Fibroblast of skin of left biceps (primary cell): Measurements from ENCODE around the gene KIF9.
A peak's percentile ranks its signal among the peaks of the same experiment; 100 is the strongest.
"Not testable (repeated sequence)": the region's sequence is repeated elsewhere in the genome, so short reads cannot be mapped to it uniquely, and the experiment has no call there.

ENCODE experiments used
- DNase-seq, 2 experiments: peaks; one replicate each; pipeline ENCODE4 v3.0.0-alpha.2; 2013; ENCODE audit warnings: low read depth in 2 of 2

Gene KIF9

GRCh38 chr3:47250309-47251060 lies 32.1 kb downstream of the KIF9 start:
- no peak for DNase-seq

GRCh38 chr3:47247131-47248064 lies 35.2 kb downstream of the KIF9 start:
- no peak for DNase-seq

DNA sequence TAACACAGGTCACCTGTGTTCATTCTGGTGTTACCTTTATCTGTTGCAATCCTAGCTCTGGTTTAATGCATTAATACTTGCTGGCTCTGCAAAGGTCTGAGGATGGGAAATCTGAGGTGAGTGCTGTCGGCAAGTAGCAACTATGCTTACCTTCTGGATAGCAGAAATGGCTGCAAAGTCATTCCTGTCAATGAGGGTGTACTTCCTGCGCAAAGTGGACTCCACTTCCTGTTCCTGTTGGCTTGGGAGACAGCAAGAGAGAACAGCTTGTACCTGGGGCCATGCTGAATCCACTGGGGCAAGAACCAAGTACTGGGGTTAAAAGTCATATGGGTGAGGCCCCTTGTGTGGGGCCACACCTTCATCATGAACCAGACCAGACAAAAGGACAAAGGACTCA lies 37.3 kb downstream of the KIF9 start:
- DNase-seq, result no peak

GRCh38 chr3:47244531-47245100 lies 38.0 kb downstream of the KIF9 start:
- no peak for DNase-seq

GRCh38 chr3:47243419-47244147 lies 39.0 kb downstream of the KIF9 start:
- DNase-seq, result no peak

DNA sequence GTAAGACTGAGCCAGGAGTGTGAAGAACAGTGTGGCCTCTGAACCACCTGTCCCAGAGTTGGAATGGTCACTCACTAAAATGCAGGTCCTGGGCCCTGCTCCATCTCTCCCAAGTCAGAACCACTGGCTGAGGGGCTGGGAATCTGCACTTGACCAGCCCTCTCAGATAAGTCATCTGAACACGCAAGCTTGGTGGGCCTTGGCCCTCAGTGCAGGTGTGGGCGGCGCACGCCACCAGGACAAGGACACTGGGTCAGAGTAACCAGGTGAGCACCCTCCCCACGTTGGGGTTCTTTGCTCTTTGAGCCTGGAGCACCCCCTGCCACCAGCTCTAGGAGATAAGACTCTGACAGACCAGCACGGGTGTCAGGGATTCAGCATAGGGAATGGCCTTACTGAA lies 42.7 kb downstream of the KIF9 start:
- no peak for DNase-seq

DNA sequence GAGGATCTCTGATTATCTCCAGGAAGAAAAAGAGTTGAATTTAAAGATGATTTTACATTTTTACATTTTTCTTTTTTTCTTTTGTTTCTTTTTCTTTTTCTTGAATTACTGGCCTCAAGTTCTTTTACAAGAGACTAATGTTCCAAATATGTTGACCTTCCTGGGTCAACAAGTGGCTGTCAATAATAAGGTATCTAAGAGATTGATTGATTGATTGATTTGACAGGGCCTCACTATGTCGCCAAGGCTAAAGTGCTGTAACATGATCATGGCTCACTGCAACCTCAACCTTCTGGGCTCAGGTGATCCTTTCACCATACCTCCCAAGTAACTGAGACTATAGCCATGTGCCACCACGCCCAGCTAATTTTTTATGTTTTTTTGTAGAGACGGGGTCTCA lies 44.6 kb downstream of the KIF9 start:
- DNase-seq, result no peak

DNA sequence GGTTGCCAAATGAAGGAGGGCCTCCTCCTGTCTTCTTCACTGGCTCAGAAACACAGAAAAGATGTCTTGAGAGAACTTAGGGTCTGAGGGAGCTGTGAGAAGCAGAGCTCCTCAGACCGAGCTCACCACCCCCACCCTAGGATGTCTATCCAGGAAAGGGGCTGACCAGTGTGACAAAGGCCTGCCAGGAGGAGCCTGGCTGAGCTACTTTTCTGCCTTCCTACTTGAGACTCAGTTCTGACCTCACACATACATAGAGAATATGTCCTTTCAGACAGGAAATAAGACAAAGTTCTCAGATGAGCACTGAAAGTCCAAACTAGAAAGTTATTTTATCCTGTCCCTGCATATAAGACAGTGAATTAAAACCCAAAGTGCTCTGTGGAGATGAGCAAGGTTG lies 54.5 kb downstream of the KIF9 start:
- DNase-seq, result no peak

DNA sequence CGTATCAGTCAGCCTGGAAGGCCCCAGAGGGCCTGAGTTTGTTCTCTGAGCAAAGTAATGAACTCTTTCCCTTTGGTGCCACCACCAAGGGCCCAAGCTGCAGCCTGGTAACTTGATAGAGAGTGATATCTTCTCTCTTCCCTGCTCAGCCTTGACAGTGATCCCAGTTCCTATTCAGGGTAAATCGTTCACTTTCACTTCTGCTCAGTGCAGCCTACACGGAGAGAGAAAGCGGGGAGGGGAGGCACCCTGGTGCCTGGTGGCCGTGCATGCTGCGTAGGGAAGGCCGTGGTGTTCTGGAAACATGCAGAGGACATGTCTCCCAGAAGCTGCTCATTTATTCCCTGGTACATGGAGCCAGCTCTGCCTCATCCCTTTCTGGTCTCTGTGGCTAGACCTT lies 54.9 kb downstream of the KIF9 start:
- DNase-seq, result no peak

DNA sequence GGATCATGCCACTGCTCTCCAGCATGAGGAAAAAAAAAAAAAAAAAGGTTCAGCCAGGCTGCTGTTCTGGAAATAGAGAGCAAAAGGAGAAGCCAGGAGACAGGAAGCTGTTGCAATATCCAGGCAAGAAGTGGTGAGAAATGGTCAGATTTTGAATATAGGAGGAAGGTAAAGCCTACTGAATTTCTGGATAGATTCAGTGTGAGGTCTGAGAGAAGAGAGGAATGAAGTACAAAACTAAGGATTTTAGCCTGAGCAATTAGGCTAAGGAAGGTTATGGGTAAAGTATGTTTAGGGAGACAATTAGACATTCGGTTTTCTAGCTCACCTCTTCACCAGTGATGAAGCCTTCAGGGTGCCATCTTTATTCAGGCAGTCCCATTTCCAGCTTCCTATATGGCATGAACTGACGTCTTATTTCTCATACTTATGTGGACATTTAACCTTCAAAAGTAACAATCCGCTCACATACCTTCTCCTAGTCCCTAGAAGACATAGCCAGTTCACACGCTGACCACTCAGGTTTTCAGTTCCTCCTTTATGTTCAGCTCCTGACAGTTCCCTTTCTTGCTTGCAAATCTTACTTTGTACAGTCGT lies 57.2 kb downstream of the KIF9 start:
- peak; percentile 42 to 44 for DNase-seq

GRCh38 chr3:47223755-47224154 lies 58.8 kb downstream of the KIF9 start:
- no peak for DNase-seq

GRCh38 chr3:47221798-47222197 lies 60.8 kb downstream of the KIF9 start:
- no peak for DNase-seq

DNA sequence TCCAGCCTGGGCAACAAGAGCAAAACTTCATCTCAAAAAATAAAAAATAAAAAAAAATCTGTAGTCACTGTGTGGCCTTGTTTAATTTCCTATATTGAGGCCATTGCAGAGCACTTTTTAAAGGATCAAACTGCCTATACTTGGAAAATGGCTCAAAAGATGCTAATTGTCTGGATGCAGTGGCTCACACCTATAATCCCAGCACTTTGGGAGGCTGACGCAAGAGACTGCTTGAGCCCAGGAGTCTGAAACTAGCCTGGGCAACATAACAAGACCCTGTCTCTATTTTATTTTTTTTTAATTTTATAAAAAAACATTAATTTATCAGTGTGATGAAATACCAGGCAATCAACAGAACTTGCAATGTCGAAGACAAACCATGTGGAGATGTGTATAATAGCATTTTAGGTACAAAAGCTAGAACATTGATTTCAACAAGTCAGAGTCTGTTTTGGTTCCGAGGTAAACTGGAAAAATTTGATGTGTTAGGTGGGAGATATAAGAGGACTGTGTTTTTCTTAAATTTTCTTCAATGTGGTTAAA lies 71.7 kb downstream of the KIF9 start:
- no peak for DNase-seq

DNA sequence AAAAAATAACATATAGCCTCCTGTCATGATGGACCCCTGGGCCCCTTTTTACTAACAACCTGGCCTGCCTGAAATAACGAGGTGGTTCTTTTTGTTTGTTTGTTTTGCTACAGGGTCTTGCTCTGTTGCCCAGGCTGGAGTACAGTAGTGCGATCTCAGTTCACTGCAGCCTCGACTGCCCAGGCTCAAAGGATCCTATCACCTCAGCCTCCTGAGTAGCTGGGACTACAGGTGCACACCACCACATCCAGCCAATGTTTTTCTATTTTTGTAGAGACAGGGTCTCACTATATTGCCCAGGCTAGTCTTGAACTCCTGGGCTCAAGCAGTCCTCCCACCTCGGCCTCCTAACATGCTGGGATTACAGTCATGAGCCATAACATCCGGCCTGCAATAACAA lies 76.6 kb downstream of the KIF9 start:
- DNase-seq, result not testable (repeated sequence)

DNA sequence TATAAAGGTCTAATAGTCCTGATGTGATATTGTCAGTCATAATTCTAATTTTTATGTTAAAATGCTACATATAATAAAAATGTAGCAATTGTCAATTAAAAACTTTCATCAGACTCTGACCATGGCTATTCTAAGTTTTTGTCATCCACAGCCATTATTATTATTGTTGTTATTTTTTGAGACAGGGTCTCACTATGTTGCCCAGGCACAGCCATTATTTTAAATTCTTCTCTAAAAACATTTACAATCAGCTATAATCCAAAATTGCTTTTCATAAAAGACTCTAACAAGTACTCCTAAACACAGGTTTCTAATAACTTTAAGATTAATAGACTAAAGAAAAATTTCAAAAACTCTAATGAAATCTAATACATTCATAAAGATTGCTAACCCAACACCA lies 77.7 kb downstream of the KIF9 start:
- no peak for DNase-seq

DNA sequence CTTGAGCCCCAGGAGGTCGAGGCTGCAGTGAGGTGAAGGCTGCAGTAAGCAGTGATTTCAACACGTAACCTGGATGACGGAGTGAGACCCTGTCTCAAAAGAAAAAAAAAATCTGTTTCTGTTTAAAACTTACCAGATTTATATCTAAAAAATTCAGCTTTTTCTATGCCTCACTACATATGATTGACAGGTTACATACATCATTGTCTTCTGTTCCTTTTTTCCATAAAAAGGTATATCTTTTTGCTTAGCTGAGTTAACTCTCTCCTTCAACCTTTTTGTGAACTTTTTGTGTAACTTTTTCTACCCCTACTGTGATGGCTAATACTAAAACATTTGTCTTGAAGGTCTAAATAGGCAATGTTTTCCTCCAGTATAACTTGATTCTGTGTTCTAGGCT lies 80.1 kb downstream of the KIF9 start:
- no peak for DNase-seq

GRCh38 chr3:47197287-47197686 lies 85.3 kb downstream of the KIF9 start:
- DNase-seq, result no peak

DNA sequence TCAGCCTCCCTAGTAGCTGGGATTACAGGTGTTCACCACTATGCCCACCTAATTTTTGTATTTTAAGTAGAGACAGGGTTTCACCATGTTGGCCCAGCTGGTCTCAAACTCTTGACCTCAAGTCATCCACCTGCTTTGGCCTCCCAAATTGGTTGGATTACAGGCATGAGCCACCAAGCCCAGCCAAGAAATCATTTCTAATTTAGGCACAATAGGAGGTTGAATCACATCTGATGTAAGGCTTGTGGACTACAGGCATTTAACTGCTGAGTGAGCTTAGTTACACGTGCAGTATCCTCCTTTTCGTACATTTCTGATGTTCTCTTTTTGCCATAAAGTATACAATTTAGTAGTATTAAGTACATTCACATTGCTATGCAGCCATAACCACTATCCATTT lies 87.6 kb downstream of the KIF9 start:
- no peak for DNase-seq

- DNase-seq, result peak in 1 of 2 experiments; percentile 2
Observed at GRCh38 chr3:47193871-47194859, 88.4 kb downstream of the KIF9 start.

GRCh38 chr3:47186285-47186684 lies 96.3 kb downstream of the KIF9 start:
- DNase-seq, result no peak
